Pancreas (tissue), 10 donors: ENCODE results near the gene SBNO2. TPM values are rescaled to one million over a fixed set of nuclear protein-coding genes. Genes with fewer than 3 reads are reported as not detected.

Source experiments
- ATAC-seq, 4 donors: fragments of 200-7000 bp; cut with Tn5 transposase; one replicate each; pipeline versions ENCODE4 v1.8.0 to v1.9.1; 2020; ENCODE audit warnings: mild to moderate bottlenecking in 4 of 4, moderate library complexity in 4 of 4
- DNase-seq, 6 donors: peaks; one replicate each; pipeline ENCODE4 v3.0.0-alpha.2; 2020
- FAIRE-seq: peaks from 2 replicates; lab custom pipeline; 2012; peaks lifted over from hg19 to GRCh38; lab: Jason Lieb, UNC
- H3K27ac ChIP-seq, 4 donors: fragments of 200-600 bp; sonication (generic); 1 replicate in 3 of 4; 2 replicates in 1 of 4; pipeline versions ENCODE4 v1.5.0 to v1.8.0; 2020
- H3K27me3 ChIP-seq, 4 donors: fragments of 200-600 bp; one replicate each; pipeline ENCODE4 v1.8.0; 2021
- H3K36me3 ChIP-seq, 3 donors: fragments of 200-600 bp; sonication (generic) in 1 of 3; one replicate each; pipeline versions ENCODE4 v1.5.0 to v1.8.0; 2020 to 2021
- H3K4me1 ChIP-seq, 3 donors: fragments of 200-600 bp; one replicate each; pipeline ENCODE4 v1.8.0; 2021
- H3K4me3 ChIP-seq, 4 donors: fragments of 200-600 bp; sonication (generic) in 2 of 4; one replicate each; pipeline versions ENCODE4 v1.5.0 to v1.8.0; 2020 to 2021
- H3K9me3 ChIP-seq, 4 donors: fragments of 200-600 bp; one replicate each; pipeline ENCODE4 v1.8.0; 2021
- WGBS, 2 donors: extraction: QIAGEN DNeasy Blood & Tissue Kit; methylation state at CpG; one replicate each; pipeline ENCODE4 v1.1.7; 2013; 5-methylcytosine and 5-hydroxymethylcytosine counted together
- intact Hi-C, 3 donors: fragments of 100-400 bp; cut with DNase I; formaldehyde crosslinking; loops; one replicate each; pipeline versions ENCODE4 v1.11.1 to v1.14.2; 2022
- polyA plus RNA-seq, 2 donors: library from polyadenylated mRNA; stranded (reverse); fragments of 200-250 nt; gene quantifications; one replicate each; pipeline ENCODE4 v1.2.3, GENCODE V29; 2013
- total RNA-seq, 6 donors: library from RNA; stranded (reverse); fragmentation: NEBNext Ultra II Directional in 4 of 6; extraction: Animal tissue kit (Norgen Biotek cat#: 25700) in 4 of 6; gene quantifications; one replicate each; pipeline versions ENCODE4 v1.2.1 to v1.2.4, GENCODE V29; 2021 to 2023
- TF ChIP-seq, protein P1 (sequence below), 4 donors: fragments of 200-600 bp; sonication (generic) in 3 of 4; IDR thresholded peaks; one replicate each; pipeline versions ENCODE4 v1.5.0 to v1.8.0; 2021; ENCODE audit warnings: antibody characterized with exemption in 4 of 4
- donor health status: healthy with polysubstance abuse.
- donor health status: DM: no; HTN: no; CAD: no; lungs with moderate emphysema.
- donor health status: DM: no; HTN: no; CAD: no.
- donor health status: control.
- donor health status: control.
- donor health status: Bipolar disorder and iron deficiency.
- donor health status: DM: yes; HTN: yes; CAD: no.
- donor health status: DM: no; HTN: no; CAD: no.
- donor health status: DM: no; HTN: no; CAD: no.
- donor health status: DM: yes; HTN: yes; CAD: no.

Gene SBNO2
- total and polyA plus RNA-seq, 8 donors: 16.8 to 53.9 (median 27.4) TPM

GRCh38 chr19:1158885-1159448 is 15.1 kb downstream of the SBNO2 start:
- H3K36me3 ChIP-seq: no peaks in the 10 kb centered on the region
- peak in 2 of 6 donors; percentile 31 to 79 for DNase-seq
- H3K27ac ChIP-seq: no peak overlapping the region
- no peaks in the 10 kb centered on the region for H3K27me3 ChIP-seq
- WGBS, 2 donors: 93 to 96% methylated on average over 31 to 32 of the region's 32 CpGs
- H3K9me3 ChIP-seq: no peaks in the 10 kb centered on the region
- TF ChIP-seq, protein P1, sequence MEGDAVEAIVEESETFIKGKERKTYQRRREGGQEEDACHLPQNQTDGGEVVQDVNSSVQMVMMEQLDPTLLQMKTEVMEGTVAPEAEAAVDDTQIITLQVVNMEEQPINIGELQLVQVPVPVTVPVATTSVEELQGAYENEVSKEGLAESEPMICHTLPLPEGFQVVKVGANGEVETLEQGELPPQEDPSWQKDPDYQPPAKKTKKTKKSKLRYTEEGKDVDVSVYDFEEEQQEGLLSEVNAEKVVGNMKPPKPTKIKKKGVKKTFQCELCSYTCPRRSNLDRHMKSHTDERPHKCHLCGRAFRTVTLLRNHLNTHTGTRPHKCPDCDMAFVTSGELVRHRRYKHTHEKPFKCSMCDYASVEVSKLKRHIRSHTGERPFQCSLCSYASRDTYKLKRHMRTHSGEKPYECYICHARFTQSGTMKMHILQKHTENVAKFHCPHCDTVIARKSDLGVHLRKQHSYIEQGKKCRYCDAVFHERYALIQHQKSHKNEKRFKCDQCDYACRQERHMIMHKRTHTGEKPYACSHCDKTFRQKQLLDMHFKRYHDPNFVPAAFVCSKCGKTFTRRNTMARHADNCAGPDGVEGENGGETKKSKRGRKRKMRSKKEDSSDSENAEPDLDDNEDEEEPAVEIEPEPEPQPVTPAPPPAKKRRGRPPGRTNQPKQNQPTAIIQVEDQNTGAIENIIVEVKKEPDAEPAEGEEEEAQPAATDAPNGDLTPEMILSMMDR (IDR thresholded peaks at IDR 0.05): no peak
- H3K4me3 ChIP-seq: no peak overlapping the region
- intact Hi-C loops: no loop called here
- no peak for ATAC-seq
- H3K4me1 ChIP-seq: peaks cover 0 to 8% (median 0%) of the 10 kb centered on the region in 3 donors
- FAIRE-seq: no peak

- FAIRE-seq: no peak
- Histone ChIP-seq H3K9me3 (no peaks in the 10 kb centered on the region), H3K4me3 (no peak overlapping the region), H3K27me3 (no peaks in the 10 kb centered on the region), H3K27ac (no peak overlapping the region), H3K4me1 (peaks cover 0 to 8% (median 0%) of the 10 kb centered on the region in 3 donors), H3K36me3 (no peaks in the 10 kb centered on the region)
- intact Hi-C loops: no loop called here
- WGBS, 2 donors: 94 to 95% methylated on average over 67 to 69 of the region's 69 CpGs
- TF ChIP-seq, protein P1 (IDR thresholded peaks at IDR 0.05): no peak
- peak in 2 of 6 donors; percentile 36 to 72 for DNase-seq
- no peak for ATAC-seq
These were observed 15.9 kb downstream of the SBNO2 start for GRCh38 chr19:1157931-1158884.

DNA sequence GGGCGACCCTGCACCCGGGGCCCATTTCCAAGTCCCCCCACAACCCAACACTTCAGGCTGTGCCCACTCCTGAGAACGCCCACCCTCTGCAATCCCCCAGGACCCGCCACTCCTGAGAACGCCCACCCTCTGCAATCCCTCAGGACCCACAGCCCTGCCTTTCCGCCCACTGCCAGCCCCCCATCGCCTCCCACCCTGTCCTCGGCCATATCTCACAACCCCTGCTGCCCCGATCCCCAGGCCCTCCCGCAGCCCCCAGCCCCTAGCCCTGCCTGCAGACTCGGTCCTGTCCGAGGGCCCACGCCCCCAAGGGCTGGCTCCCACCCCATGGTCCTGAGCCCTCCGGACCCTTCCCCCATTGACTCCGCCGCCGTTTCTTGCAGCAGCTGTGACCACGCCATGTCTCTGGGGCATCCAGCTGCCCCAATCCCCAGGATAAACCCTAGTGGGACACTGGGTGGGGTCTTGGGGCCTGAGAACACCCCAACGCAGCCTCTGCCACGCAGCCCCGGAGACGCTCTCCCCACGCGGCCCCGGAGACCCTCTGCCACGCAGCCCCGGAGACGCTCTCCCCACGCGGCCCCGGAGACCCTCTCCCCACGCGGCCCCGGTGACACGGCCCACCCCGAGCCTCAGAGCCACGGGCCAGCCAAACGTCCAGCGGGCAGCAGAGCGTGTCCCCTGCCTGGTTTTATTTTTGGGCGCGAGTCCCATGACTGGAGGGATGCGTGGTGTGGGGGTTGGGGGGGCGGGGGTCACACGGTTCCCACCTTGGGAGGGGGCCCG is 17.0 kb downstream of the SBNO2 start:
- Histone ChIP-seq H3K27me3 (no peaks in the 10 kb centered on the region), H3K4me3 (no peak overlapping the region), H3K9me3 (no peaks in the 10 kb centered on the region), H3K36me3 (peaks cover 0 to 6% (median 0%) of the 10 kb centered on the region in 3 donors), H3K4me1 (peaks cover 0 to 8% (median 0%) of the 10 kb centered on the region in 3 donors), H3K27ac (no peak overlapping the region)
- intact Hi-C loops: no loop called here
- ATAC-seq: no peak
- no peak for FAIRE-seq
- DNase-seq: peak in 2 of 6 donors; percentile 34 to 69
- TF ChIP-seq, protein P1 (IDR thresholded peaks at IDR 0.05): no peak
- 93 to 94% methylated on average over 41 to 46 of the region's 46 CpGs for WGBS, 2 donors

DNA sequence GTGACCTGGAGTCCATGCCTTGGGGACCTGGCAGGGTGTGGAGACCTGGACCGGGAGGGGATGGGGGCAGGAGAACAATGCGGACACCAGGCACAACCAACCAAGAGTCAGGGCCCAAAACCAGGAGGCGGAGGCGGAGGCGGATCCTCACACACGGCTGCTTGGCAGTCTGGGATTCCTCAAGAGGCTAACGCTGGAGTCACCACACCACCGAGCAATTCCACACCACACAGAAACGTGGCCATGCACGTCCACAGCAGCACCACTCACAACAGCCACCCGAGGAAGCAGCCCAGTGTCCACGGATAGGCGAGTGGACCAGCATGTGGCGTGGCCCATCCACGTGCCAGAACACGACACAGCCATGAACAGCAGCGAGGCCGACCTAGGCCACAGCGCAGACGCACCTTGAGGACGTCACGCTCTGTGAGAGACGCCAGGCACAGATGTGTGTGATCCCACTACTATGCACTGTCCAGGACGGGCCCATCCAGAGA is 17.7 kb downstream of the SBNO2 start:
- Histone ChIP-seq H3K4me3 (no peak overlapping the region), H3K27ac (peak overlapping the region in 1 of 4 donors; percentile 82), H3K36me3 (peaks cover 0 to 7% (median 0%) of the 10 kb centered on the region in 3 donors), H3K4me1 (peaks cover 0 to 8% (median 0%) of the 10 kb centered on the region in 3 donors), H3K9me3 (no peaks in the 10 kb centered on the region), H3K27me3 (no peaks in the 10 kb centered on the region)
- ATAC-seq (peak in 1 of 4 donors; percentile 12), DNase-seq (no peak), FAIRE-seq (no peak)
- TF ChIP-seq, protein P1 (IDR thresholded peaks at IDR 0.05): no peak
- intact Hi-C loops: no loop called here
- WGBS, 2 donors: 89% methylated on average over 24 of the region's 24 CpGs
